Naive B cell (primary cell): ENCODE measurements around the gene WT1. TPM values are rescaled to one million over a fixed set of nuclear protein-coding genes. Genes with fewer than 3 reads are reported as not detected.
A peak's percentile ranks its signal among the peaks of the same experiment; 100 is the strongest.

Experiments
- ATAC-seq, 2 donors: fragments of 150-1000 bp; cut with Tn5 transposase; 2 replicates each; pipeline ENCODE4 v1.10.0; 2021; ENCODE audit warnings: low read depth in 2 of 2, mild to moderate bottlenecking in 2 of 2, moderate library complexity in 2 of 2
- DNase-seq: peaks from one replicate; pipeline ENCODE4 v3.0.0; 2022
- H3K27ac Mint-ChIP-seq, 6 donors: one replicate each; pipeline ENCODE4 v1.8.0; 2020 to 2022; ENCODE audit warnings: mild to moderate bottlenecking in 6 of 6, mixed read lengths in 6 of 6, moderate library complexity in 5 of 6, inconsistent platforms in 2 of 6
- H3K27me3 Mint-ChIP-seq, 3 donors: one replicate each; pipeline ENCODE4 v1.8.0; 2021 to 2022; ENCODE audit warnings: mixed read lengths in 3 of 3, mild to moderate bottlenecking in 1 of 3
- H3K36me3 Mint-ChIP-seq, 2 donors: one replicate each; pipeline ENCODE4 v1.8.0; 2020 to 2022; ENCODE audit warnings: mixed read lengths in 2 of 2, inconsistent platforms in 1 of 2, mild to moderate bottlenecking in 1 of 2
- H3K4me1 Mint-ChIP-seq, 3 donors: one replicate each; pipeline ENCODE4 v1.8.0; 2020 to 2022; ENCODE audit warnings: mixed read lengths in 3 of 3, inconsistent platforms in 1 of 3, mild to moderate bottlenecking in 1 of 3, moderate library complexity in 1 of 3
- H3K4me3 Mint-ChIP-seq, 8 donors: one replicate each; pipeline ENCODE4 v1.8.0; 2020 to 2022; ENCODE audit warnings: mild to moderate bottlenecking in 8 of 8, mixed read lengths in 8 of 8, moderate library complexity in 8 of 8, inconsistent platforms in 2 of 8
- H3K9me3 Mint-ChIP-seq, 7 donors: one replicate each; pipeline ENCODE4 v1.8.0; 2020 to 2022; ENCODE audit warnings: mixed read lengths in 7 of 7, mild to moderate bottlenecking in 5 of 7, inconsistent platforms in 2 of 7, moderate library complexity in 1 of 7
- polyA plus RNA-seq, 6 donors: library from polyadenylated mRNA; unstranded; fragments of 300-500 nt; fragmentation: Illumina TruSeq; gene quantifications; one replicate each; pipeline ENCODE4 v1.2.3, GENCODE V29; 2021; ENCODE audit warnings: low read depth in 6 of 6

WT1 gene
- polyA plus RNA-seq, 6 donors from 2014 or later: not detected

DNA sequence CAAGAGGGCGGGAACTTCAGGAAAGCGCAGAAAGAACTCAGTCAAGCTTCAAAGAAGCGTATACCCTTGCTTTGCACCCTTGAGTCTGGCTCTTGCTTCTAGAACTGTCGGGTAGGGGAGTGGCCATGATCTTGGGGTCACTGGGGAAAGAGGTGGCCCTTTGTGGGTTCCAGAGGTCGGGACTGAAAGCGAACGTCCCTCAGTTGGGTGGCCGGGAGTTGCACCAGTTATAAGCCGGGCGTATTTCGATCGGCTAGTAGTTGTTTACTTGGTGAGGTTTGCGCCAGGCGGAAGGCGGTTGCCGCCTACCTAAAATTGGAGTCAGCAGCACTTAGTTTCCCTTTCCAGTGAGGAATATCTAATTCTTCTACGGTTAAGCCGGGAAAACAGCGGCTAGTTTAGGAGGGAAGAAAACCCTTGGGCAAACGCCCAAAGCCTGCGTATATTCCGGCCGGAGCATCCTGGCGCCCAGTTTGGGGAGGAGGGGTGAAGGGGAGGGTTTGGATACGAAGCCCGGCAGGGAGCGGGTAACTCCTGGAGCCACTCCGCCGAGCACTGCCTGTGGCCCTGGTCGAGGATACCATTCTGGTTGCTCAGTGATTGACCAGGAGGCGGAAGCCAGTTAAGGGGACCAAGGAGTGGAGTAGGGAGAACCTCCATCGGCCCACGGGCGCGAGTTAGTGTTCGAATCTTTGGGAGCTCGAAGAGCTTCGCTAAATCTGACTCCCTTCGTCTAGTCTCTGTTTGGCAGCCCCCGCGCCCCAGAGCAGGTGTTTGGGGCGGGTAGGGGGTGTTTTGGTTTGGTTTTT lies 807 bp upstream of the WT1 start:
- DNase-seq (no peak), ATAC-seq (no peak)
- Mint-ChIP-seq H3K36me3 (peaks cover 0 to 5% of the 10 kb centered on the region in 2 donors), H3K4me1 (peaks cover 19 to 50% (median 40%) of the 10 kb centered on the region in 3 donors), H3K4me3 (peak overlapping the region in 6 of 8 donors; percentile 12 to 69 (median 44)), H3K27ac (peak overlapping the region in 1 of 6 donors; percentile 57), H3K27me3 (peaks cover 67 to 87% (median 82%) of the 10 kb centered on the region in 3 donors), H3K9me3 (peaks cover 0 to 7% (median 0%) of the 10 kb centered on the region in 7 donors)

GRCh38 chr11:32435152-32435480 lies 223 bp downstream of the WT1 start:
- no peak for DNase-seq
- peaks cover 60 to 87% (median 81%) of the 10 kb centered on the region in 3 donors for H3K27me3 Mint-ChIP-seq
- peaks cover 0 to 7% (median 3%) of the 10 kb centered on the region in 7 donors for H3K9me3 Mint-ChIP-seq
- H3K36me3 Mint-ChIP-seq: peaks cover 5% of the 10 kb centered on the region in 2 donors
- H3K27ac Mint-ChIP-seq: no peak overlapping the region
- H3K4me3 Mint-ChIP-seq: no peak overlapping the region
- ATAC-seq: no peak
- peaks cover 21 to 52% (median 49%) of the 10 kb centered on the region in 3 donors for H3K4me1 Mint-ChIP-seq

DNA sequence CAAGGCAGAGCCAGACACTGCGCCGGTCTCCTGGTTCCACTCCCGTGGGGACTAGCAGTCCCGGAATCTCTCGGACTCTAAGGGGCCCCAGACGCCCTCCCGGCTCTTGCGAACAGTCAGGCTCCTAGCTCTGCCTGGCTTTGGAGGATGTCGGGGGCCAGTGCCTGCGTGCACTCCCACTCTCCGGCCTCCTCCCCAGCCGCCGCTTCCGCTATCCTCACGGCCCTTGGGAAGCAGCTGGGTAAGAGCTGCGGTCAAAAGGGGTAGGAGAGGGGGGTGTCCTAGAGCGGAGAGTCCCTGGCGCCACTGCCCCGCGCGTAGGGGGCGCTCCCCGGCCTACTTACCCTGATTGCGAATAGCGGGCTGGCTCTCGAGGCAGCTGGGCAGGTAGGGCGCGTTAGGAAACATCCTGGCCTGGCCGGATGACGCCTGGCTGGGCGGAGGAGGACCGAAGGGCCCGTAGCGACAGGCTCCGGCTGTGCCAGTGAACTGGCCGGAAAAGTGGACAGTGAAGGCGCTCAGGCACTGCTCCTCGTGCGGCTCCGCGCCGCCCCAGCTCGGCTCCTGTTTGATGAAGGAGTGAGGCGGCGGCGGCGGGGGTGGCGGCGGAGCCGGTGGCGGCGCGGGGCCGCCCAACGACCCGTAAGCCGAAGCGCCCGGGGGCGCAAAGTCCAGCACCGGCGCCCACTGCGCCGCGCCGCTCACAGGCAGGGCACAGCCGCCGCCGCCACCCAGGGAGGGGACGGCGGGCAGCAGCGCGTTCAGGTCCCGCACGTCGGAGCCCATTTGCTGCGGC lies 785 bp downstream of the WT1 start:
- peak overlapping the region in 1 of 6 donors; percentile 56 for H3K27ac Mint-ChIP-seq

DNA sequence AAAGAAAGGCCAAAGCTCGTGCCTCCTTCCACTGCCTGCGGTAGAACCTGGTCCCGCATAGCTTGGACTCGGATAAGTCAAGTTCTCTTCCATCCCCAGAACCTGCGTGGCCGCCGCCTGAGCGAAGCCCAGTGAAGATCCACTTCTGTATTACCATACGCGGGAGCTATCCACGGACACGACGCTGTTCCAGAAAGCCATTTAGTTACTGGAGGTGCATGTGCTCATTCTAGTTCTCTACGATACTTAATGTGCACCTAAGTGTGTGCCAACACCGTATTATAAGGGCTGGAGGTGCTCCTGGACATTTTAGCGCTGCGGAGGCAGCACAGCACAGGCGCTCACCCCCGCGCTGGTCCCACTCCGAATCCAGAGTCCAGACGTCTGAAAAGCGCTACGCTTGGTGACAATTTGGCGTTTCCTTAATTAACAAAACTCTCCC lies 1.4 kb downstream of the WT1 start:
- DNase-seq (no peak), ATAC-seq (no peak)
- peaks cover 5 to 8% of the 10 kb centered on the region in 2 donors for H3K36me3 Mint-ChIP-seq
- peak overlapping the region in 1 of 6 donors; percentile 71 for H3K27ac Mint-ChIP-seq
- H3K27me3 Mint-ChIP-seq: peaks cover 64 to 90% (median 84%) of the 10 kb centered on the region in 3 donors
- peaks cover 0 to 7% (median 3%) of the 10 kb centered on the region in 7 donors for H3K9me3 Mint-ChIP-seq
- H3K4me3 Mint-ChIP-seq: peak overlapping the region in 3 of 8 donors; percentile 12 to 71 (median 61)
- H3K4me1 Mint-ChIP-seq: peaks cover 23 to 51% (median 48%) of the 10 kb centered on the region in 3 donors

More for the DNA sequence above, 785 bp downstream of the WT1 start:
- peak overlapping the region in 4 of 8 donors; percentile 21 to 61 (median 28) for H3K4me3 Mint-ChIP-seq
- H3K36me3 Mint-ChIP-seq: peaks cover 5 to 8% of the 10 kb centered on the region in 2 donors
- peaks cover 60 to 87% (median 81%) of the 10 kb centered on the region in 3 donors for H3K27me3 Mint-ChIP-seq
- peaks cover 23 to 51% (median 50%) of the 10 kb centered on the region in 3 donors for H3K4me1 Mint-ChIP-seq
- no peak for DNase-seq
- ATAC-seq: no peak
- H3K9me3 Mint-ChIP-seq: peaks cover 0 to 7% (median 3%) of the 10 kb centered on the region in 7 donors

GRCh38 chr11:32433101-32433913 lies 2.0 kb downstream of the WT1 start:
- Mint-ChIP-seq H3K27me3 (peaks cover 65 to 92% (median 86%) of the 10 kb centered on the region in 3 donors), H3K9me3 (peaks cover 0 to 7% (median 5%) of the 10 kb centered on the region in 7 donors), H3K27ac (peak overlapping the region in 1 of 6 donors; percentile 42)

GRCh38 chr11:32432565-32432964 lies 2.8 kb downstream of the WT1 start:
- no peak overlapping the region for H3K27ac Mint-ChIP-seq
- peaks cover 5 to 8% of the 10 kb centered on the region in 2 donors for H3K36me3 Mint-ChIP-seq
- ATAC-seq (no peak), DNase-seq (no peak)
- H3K4me3 Mint-ChIP-seq: peak overlapping the region in 2 of 8 donors; percentile 12 to 74
- H3K9me3 Mint-ChIP-seq: peaks cover 0 to 6% (median 5%) of the 10 kb centered on the region in 7 donors
- peaks cover 64 to 92% (median 86%) of the 10 kb centered on the region in 3 donors for H3K27me3 Mint-ChIP-seq
- peaks cover 18 to 50% (median 35%) of the 10 kb centered on the region in 3 donors for H3K4me1 Mint-ChIP-seq

More at GRCh38 chr11:32433101-32433913, 2.0 kb downstream of the WT1 start:
- DNase-seq (no peak), ATAC-seq (no peak)
- H3K36me3 Mint-ChIP-seq: peaks cover 5 to 8% of the 10 kb centered on the region in 2 donors
- peaks cover 23 to 50% (median 42%) of the 10 kb centered on the region in 3 donors for H3K4me1 Mint-ChIP-seq
- peak overlapping the region in 4 of 8 donors; percentile 12 to 71 (median 47) for H3K4me3 Mint-ChIP-seq

DNA sequence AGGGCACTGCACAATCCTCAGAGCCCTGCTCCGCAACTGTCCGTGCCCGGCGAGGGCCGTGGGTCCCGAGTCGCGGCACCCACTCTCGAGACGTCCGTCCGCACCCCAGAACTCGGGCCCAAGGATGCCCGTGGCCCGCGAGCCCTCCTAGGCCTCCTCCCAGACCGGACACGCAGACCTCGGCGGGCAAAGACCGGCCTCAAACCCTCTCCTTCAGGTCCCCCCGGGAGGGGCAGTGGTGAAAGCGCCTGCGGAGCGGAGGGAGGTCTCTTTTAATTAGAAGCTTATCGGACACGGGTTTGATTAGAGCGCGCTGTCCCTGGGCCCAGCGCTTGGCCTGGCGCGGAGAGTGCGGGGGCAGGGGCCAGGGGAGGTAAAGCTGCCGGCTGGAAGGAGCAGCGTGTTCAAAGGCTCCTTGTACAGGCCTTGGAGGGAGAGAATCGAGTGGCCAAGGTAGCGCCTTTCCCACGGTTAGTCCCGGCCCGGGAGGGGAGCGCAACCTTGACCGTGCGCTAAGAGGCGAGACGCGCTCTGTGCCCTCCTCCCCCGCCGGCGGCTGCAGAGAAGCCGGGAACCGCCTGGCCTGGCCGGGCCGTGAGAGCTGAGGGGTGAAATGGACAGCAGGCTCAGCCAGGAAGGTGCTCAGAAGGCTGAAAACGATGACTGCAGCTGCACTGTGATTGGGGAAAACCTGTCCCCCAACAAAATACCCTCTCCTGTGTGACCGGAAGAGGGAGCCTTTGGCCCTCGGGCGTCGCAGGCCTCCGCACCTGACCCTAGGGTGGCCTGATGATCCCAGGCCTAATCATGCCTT lies 4.6 kb downstream of the WT1 start:
- H3K36me3 Mint-ChIP-seq: peaks cover 8 to 9% of the 10 kb centered on the region in 2 donors
- H3K4me3 Mint-ChIP-seq: no peak overlapping the region
- H3K27me3 Mint-ChIP-seq: peaks cover 62 to 92% (median 87%) of the 10 kb centered on the region in 3 donors
- ATAC-seq (no peak), DNase-seq (no peak)
- H3K27ac Mint-ChIP-seq: peak overlapping the region in 1 of 6 donors; percentile 11
- H3K4me1 Mint-ChIP-seq: peaks cover 10 to 56% (median 25%) of the 10 kb centered on the region in 3 donors
- peaks cover 0 to 8% (median 5%) of the 10 kb centered on the region in 7 donors for H3K9me3 Mint-ChIP-seq

GRCh38 chr11:32429477-32429876 lies 5.9 kb downstream of the WT1 start:
- ATAC-seq: no peak
- no peak overlapping the region for H3K27ac Mint-ChIP-seq
- H3K9me3 Mint-ChIP-seq: peaks cover 0 to 8% (median 5%) of the 10 kb centered on the region in 7 donors

DNA sequence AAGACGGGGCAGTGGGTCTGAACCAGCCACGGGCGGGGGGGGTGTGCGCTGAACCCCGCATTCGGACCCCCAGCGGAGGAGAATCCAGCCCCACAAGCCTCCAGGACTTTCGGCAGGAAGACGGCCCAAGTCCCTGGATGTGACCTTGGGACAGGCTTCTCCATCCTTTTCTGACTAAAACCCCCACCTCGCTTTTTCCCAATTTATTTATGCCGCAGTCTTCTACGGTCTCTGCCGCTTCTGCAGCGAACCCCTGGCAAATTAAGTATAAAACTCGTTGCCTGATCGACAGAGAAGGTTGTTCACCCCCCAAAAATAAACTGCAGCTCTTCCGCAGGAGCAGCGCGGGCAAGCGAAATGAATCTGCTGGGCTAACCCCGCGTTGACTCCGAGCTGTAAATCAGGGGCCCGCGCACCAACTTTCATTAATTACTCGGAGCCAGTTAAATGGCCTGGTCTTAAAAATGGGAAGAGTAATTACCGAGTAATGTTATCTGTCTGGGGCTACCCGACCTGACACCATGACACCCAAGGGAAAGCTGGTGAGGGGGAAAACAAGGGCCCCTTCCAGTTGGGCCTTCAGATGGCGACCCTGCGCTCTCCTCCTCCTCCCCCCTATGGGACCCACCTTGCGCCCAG lies 6.6 kb downstream of the WT1 start:
- ATAC-seq (no peak), DNase-seq (no peak)
- Mint-ChIP-seq H3K36me3 (peaks cover 8 to 9% of the 10 kb centered on the region in 2 donors), H3K4me3 (no peak overlapping the region), H3K27me3 (peaks cover 66 to 96% (median 93%) of the 10 kb centered on the region in 3 donors), H3K27ac (peak overlapping the region in 1 of 6 donors; percentile 69), H3K9me3 (peaks cover 0 to 8% (median 5%) of the 10 kb centered on the region in 7 donors), H3K4me1 (peaks cover 4 to 51% (median 19%) of the 10 kb centered on the region in 3 donors)

More at GRCh38 chr11:32429477-32429876, 5.9 kb downstream of the WT1 start:
- peaks cover 8 to 9% of the 10 kb centered on the region in 2 donors for H3K36me3 Mint-ChIP-seq
- DNase-seq: no peak
- H3K4me1 Mint-ChIP-seq: peaks cover 8 to 56% (median 23%) of the 10 kb centered on the region in 3 donors
- H3K4me3 Mint-ChIP-seq: no peak overlapping the region
- peaks cover 68 to 100% (median 96%) of the 10 kb centered on the region in 3 donors for H3K27me3 Mint-ChIP-seq

- Mint-ChIP-seq H3K9me3 (peaks cover 0 to 8% (median 5%) of the 10 kb centered on the region in 7 donors), H3K4me1 (peaks cover 4 to 44% (median 12%) of the 10 kb centered on the region in 3 donors), H3K27ac (no peak overlapping the region), H3K4me3 (peak overlapping the region in 1 of 8 donors; percentile 42), H3K36me3 (peaks cover 8 to 9% of the 10 kb centered on the region in 2 donors), H3K27me3 (peaks cover 65 to 89% (median 86%) of the 10 kb centered on the region in 3 donors)
- ATAC-seq (no peak), DNase-seq (no peak)
Observed at GRCh38 chr11:32427935-32428664, 7.2 kb downstream of the WT1 start.

GRCh38 chr11:32427616-32427934 lies 7.8 kb downstream of the WT1 start:
- H3K9me3 Mint-ChIP-seq: peaks cover 0 to 8% (median 5%) of the 10 kb centered on the region in 7 donors
- H3K4me1 Mint-ChIP-seq: peaks cover 4 to 39% (median 8%) of the 10 kb centered on the region in 3 donors
- H3K27me3 Mint-ChIP-seq: peaks cover 60 to 88% (median 80%) of the 10 kb centered on the region in 3 donors
- peaks cover 6 to 8% of the 10 kb centered on the region in 2 donors for H3K36me3 Mint-ChIP-seq
- no peak overlapping the region for H3K27ac Mint-ChIP-seq
- DNase-seq: no peak
- no peak for ATAC-seq
- peak overlapping the region in 1 of 8 donors; percentile 42 for H3K4me3 Mint-ChIP-seq
